Measurements from ENCODE around the gene UCMA. TPM values are rescaled to one million over a fixed set of nuclear protein-coding genes. Genes with fewer than 3 reads are reported as not detected.
"Not testable (repeated sequence)": the region's sequence is repeated elsewhere in the genome, so short reads cannot be mapped to it uniquely, and the experiment has no call there.

UCMA gene, protein sequence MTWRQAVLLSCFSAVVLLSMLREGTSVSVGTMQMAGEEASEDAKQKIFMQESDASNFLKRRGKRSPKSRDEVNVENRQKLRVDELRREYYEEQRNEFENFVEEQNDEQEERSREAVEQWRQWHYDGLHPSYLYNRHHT
- total RNA-seq, result not detected
- not detected for polyA plus RNA-seq
- long read RNA-seq, donor 1, result 0 reads
- long read RNA-seq, donor 2, result 0 reads
- long read RNA-seq, donor 3, result 0 reads
- long read RNA-seq, donor 4, result 0 reads
- long read RNA-seq, donor 5, result 0 reads
- long read RNA-seq, donor 6, partial matches to known transcripts, result 0 of 1 reads
- long read RNA-seq, donor 6, other reads (novel, unspliced or antisense), result 0 of 1 reads
- long read RNA-seq, donor 7, result 0 reads
- long read RNA-seq, donor 8, result 0 reads
- long read RNA-seq, donor 9, result 0 reads
- long read RNA-seq, donor 10, result 0 reads

DNA sequence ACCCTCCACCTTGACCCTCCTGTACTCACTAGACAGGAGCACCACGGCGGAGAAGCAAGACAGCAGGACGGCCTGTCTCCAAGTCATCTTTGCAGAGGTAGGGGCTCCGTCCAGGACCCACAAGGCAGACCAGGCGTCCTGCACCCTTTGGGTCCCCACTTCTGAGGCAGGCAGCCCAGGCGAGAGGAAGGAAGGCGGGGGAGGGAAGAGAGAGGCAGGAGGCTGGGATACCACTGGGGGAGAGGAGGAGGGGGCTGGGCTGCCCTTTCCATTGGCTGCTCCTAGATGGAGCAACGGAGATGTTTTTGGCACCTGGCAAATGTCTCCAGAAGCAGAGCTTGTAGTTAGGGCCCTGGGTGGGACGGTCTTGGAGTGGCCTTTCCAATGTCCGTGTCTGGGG is at the start of gene UCMA:
Gene UCMA, minus strand, starts transcription at position 203 of the 400 bp plus-strand sequence. Its CDS starts 116 bp downstream, at position 87.
- Histone ChIP-seq H3K27ac (no peak within 1 kb of the TSS), H3K9me3 (no peaks in the 10 kb centered on the region), H3K27me3 (peaks cover 0 to 20% (median 0%) of the 10 kb centered on the region in 3 donors), H3K36me3 (no peaks in the 10 kb centered on the region), H3K4me1 (no peaks in the 10 kb centered on the region), H3K4me3 (no peak within 1 kb of the TSS)
- TF ChIP-seq POLR2A (IDR thresholded peaks at IDR 0.05) (no peak), POLR2AphosphoS5 (IDR thresholded peaks at IDR 0.05) (no peak), EP300 (IDR thresholded peaks at IDR 0.05) (no peak)
- TF ChIP-seq, protein P1, sequence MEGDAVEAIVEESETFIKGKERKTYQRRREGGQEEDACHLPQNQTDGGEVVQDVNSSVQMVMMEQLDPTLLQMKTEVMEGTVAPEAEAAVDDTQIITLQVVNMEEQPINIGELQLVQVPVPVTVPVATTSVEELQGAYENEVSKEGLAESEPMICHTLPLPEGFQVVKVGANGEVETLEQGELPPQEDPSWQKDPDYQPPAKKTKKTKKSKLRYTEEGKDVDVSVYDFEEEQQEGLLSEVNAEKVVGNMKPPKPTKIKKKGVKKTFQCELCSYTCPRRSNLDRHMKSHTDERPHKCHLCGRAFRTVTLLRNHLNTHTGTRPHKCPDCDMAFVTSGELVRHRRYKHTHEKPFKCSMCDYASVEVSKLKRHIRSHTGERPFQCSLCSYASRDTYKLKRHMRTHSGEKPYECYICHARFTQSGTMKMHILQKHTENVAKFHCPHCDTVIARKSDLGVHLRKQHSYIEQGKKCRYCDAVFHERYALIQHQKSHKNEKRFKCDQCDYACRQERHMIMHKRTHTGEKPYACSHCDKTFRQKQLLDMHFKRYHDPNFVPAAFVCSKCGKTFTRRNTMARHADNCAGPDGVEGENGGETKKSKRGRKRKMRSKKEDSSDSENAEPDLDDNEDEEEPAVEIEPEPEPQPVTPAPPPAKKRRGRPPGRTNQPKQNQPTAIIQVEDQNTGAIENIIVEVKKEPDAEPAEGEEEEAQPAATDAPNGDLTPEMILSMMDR (IDR thresholded peaks at IDR 0.05), result no peak
- peak in 1 of 2 donors; percentile 38 for DNase-seq
- 40 to 75% (median 69%) methylated on average over 10 of the region's 10 CpGs for WGBS, 5 donors
- intact Hi-C loops (cut with DNase I; ENCODE audit: low total_unique reads), result no loop called here

DNA sequence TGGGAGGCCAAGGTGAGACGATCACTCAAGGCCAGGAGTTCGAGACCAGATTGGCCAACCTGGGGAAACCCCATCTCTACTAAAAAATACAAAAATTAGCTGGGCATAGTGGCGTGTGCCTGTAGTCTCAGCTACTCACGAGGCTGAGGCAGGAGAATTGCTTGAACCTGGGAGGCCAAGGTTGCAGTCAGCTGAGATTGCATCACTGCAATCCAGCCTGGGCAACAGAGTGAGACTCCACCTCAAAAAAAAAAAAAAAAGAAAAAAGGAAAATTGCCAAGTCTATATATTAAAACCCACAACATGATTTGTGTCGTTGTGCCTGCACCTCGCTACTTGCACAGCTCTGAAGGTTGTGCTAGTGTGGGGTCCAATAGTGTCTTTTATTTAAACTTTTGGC is 48.2 kb upstream of the UCMA start:
- H3K27ac ChIP-seq; H3K27me3 ChIP-seq; H3K4me3 ChIP-seq; H3K9me3 ChIP-seq; DNase-seq; intact Hi-C loops (cut with DNase I; ENCODE audit: low total_unique reads); H3K4me1 ChIP-seq: not testable (repeated sequence)
- WGBS, 5 donors, result 91 to 94% (median 92%) methylated on average over 6 of the region's 6 CpGs
- H3K36me3 ChIP-seq, result peaks cover 12 to 96% (median 61%) of the 10 kb centered on the region in 4 donors

DNA sequence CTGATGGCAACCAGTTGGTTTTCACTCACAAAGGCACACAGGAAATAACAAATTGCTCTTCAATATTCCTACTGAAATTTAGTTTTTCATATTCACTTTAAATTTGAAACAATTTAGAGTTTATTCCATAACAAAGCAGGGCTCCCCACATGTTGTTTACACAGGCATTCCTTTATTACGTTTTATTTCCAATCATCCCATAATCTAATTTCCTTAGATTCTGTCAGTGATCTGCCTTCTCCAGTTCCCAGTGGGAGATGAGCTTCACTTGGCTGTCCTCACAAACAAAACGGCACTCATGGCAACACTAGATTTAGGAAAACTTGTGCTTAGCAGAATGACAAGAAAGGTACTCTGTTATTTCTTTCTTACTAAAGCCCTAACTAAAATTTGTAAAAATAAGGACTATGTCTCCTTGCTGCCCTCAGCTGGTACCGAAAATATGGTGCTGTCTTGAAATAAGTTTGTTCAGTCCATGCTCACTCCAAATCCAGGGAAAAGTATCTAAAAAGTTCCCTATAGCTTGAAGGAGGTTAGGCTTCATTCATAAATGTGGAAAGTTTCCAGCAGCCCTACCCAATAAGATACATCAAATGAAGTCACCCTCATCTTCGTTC is 42.7 kb upstream of the UCMA start:
- no peak overlapping the region for H3K27ac ChIP-seq
- DNase-seq, result peak in 1 of 2 donors; percentile 50
- peaks cover 0 to 10% (median 7%) of the 10 kb centered on the region in 4 donors for H3K4me1 ChIP-seq
- TF ChIP-seq EP300 (IDR thresholded peaks at IDR 0.05) (no peak), POLR2AphosphoS5 (IDR thresholded peaks at IDR 0.05) (no peak), POLR2A (IDR thresholded peaks at IDR 0.05) (no peak)
- TF ChIP-seq, protein P1 (IDR thresholded peaks at IDR 0.05), result no peak
- no peaks in the 10 kb centered on the region for H3K27me3 ChIP-seq
- intact Hi-C loops (cut with DNase I; ENCODE audit: low total_unique reads), result no loop called here
- no peak overlapping the region for H3K4me3 ChIP-seq
- peaks cover 12 to 44% (median 40%) of the 10 kb centered on the region in 4 donors for H3K36me3 ChIP-seq
- WGBS, 5 donors, result 46 to 61% (median 59%) methylated on average over 4 of the region's 4 CpGs
- H3K9me3 ChIP-seq, result no peaks in the 10 kb centered on the region

DNA sequence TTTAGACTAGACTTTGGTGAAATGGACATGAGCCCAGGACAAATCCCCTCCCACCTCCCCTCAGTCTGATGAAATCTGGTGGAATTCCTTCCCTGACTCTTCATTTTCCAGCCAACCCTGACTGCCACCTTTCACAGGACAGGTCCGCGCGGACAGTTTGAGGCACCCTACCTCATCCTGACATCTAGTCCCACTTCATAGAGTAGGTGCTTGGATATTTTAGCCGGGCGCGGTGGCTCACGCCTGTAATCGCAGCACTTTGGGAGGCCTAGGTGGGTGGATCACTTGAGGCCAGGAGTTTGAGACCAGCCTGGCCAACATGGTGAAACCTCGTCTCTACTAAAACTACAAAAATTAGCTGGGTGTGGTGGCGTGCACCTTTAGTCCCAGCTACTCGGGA is 42.0 kb upstream of the UCMA start:
- intact Hi-C loops (cut with DNase I; ENCODE audit: low total_unique reads); H3K27ac ChIP-seq; DNase-seq; H3K27me3 ChIP-seq; H3K4me3 ChIP-seq; H3K9me3 ChIP-seq: not testable (repeated sequence)
- Histone ChIP-seq H3K4me1 (peaks cover 0 to 17% (median 13%) of the 10 kb centered on the region in 4 donors), H3K36me3 (peaks cover 11 to 36% (median 33%) of the 10 kb centered on the region in 4 donors)
- 96 to 99% (median 97%) methylated on average over 11 of the region's 11 CpGs for WGBS, 5 donors

DNA sequence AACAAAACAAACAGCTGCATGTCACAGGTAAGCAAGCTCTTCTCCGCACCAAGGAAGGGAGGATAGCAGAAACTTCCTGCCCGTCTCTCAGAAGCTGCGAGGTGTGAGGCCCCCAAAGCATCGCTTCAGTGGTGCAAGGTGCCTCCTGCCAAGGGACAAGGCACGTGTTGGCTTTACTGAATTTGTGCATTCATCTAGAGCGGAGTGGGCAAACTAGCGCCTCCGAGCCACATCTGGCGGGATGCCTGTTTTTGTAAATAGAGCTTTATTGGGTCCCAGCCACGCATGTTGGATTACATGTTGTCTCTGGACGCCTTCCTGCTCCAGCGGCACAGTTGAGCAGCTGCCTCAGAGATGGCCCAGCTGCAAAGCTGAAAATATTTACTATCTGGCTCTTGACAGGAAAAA is 38.0 kb upstream of the UCMA start:
- TF ChIP-seq, protein P1 (IDR thresholded peaks at IDR 0.05), result no peak
- no peak for TF ChIP-seq POLR2AphosphoS5 (IDR thresholded peaks at IDR 0.05)
- TF ChIP-seq POLR2A (IDR thresholded peaks at IDR 0.05), result no peak
- TF ChIP-seq EP300 (IDR thresholded peaks at IDR 0.05), result no peak
- Histone ChIP-seq H3K9me3 (no peaks in the 10 kb centered on the region), H3K4me1 (peaks cover 0 to 21% (median 14%) of the 10 kb centered on the region in 4 donors), H3K4me3 (no peak overlapping the region), H3K27me3 (no peaks in the 10 kb centered on the region), H3K36me3 (no peaks in the 10 kb centered on the region), H3K27ac (peak overlapping the region in 2 of 5 donors; percentile 14 to 42)
- 52 to 87% (median 67%) methylated on average over 10 to 12 of the region's 12 CpGs for WGBS, 5 donors
- DNase-seq, result peak in 1 of 2 donors; percentile 80
- intact Hi-C loops (cut with DNase I; ENCODE audit: low total_unique reads), result no loop called here
